OCI-LY7 (cell line): ENCODE results near the gene EP400. TPM values are rescaled to one million over a fixed set of nuclear protein-coding genes. Genes with fewer than 3 reads are reported as not detected.

ENCODE experiments used
- BruUV-seq: library from RNA; stranded (reverse); fragments of 400-500 nt; replicated peaks from 2 replicates; lab custom pipeline; 2021; lab: Mats Ljungman, UMichigan
- CTCF ChIA-PET: fragments of 300-600 bp; sonication (Branson Sonifier 250); formaldehyde crosslinking; loops from one replicate; lab custom pipeline; 2022; ENCODE audit warnings: antibody characterized with exemption; ENCODE audit not compliant: unreplicated experiment; lab: Charles Lee
- POLR2A ChIA-PET: fragments of 300-600 bp; sonication (Branson Sonifier 250); formaldehyde crosslinking; loops from one replicate; lab custom pipeline; 2022; ENCODE audit warnings: antibody characterized with exemption; lab: Charles Lee
- DNase-seq: peaks from one replicate; pipeline ENCODE4 v3.0.0-alpha.2; 2015; ENCODE audit warnings: low spot score
- H2AFZ ChIP-seq: fragments of 200-600 bp; sonication (generic), shearing (Covaris generic); 2 replicates; pipeline ENCODE4 v1.6.1; 2014; ENCODE audit warnings: mild to moderate bottlenecking, antibody characterized with exemption, low read length, moderate library complexity
- H3K27ac ChIP-seq: fragments of 200-600 bp; sonication (generic); 2 replicates; pipeline ENCODE4 v1.5.1; 2014; ENCODE audit warnings: mixed run types, low read depth, mild to moderate bottlenecking, moderate library complexity, low read length, inconsistent platforms; ENCODE audit not compliant: poor library complexity, severe bottlenecking
- H3K36me3 ChIP-seq: fragments of 200-600 bp; sonication (generic); 2 replicates; pipeline ENCODE4 v1.6.1; 2014; ENCODE audit warnings: mild to moderate bottlenecking, antibody characterized with exemption, low read length, moderate library complexity, mixed read lengths; ENCODE audit not compliant: insufficient read depth
- H3K4me1 ChIP-seq: fragments of 200-600 bp; sonication (generic); 2 replicates; pipeline ENCODE4 v1.5.1; 2014; ENCODE audit warnings: mild to moderate bottlenecking, low read length; ENCODE audit not compliant: insufficient read depth, poor library complexity, severe bottlenecking
- H3K4me2 ChIP-seq: fragments of 200-600 bp; sonication (generic); 2 replicates; pipeline ENCODE4 v1.6.1; 2014; ENCODE audit warnings: mild to moderate bottlenecking, low read length
- H3K4me3 ChIP-seq: fragments of 200-600 bp; sonication (generic); 2 replicates; pipeline ENCODE4 v1.5.1; 2014; ENCODE audit warnings: mild to moderate bottlenecking, low read depth, low read length; ENCODE audit not compliant: poor library complexity, severe bottlenecking
- H3K79me2 ChIP-seq: fragments of 200-600 bp; sonication (generic); 2 replicates; pipeline ENCODE4 v1.6.1; 2016; ENCODE audit warnings: low read depth, mild to moderate bottlenecking, low read length, moderate library complexity, mixed read lengths; ENCODE audit not compliant: insufficient read depth
- H3K9me2 ChIP-seq: fragments of 200-600 bp; sonication (generic); 2 replicates; pipeline ENCODE4 v1.6.1; 2016; ENCODE audit warnings: mild to moderate bottlenecking, low read length, mixed read lengths; ENCODE audit not compliant: insufficient read depth
- H3K9me3 ChIP-seq: fragments of 200-600 bp; sonication (generic); 2 replicates; pipeline ENCODE4 v1.6.1; 2014; ENCODE audit warnings: mild to moderate bottlenecking, mixed run types, low read length, mixed read lengths
- H4K20me1 ChIP-seq: fragments of 200-600 bp; sonication (generic); 2 replicates; pipeline ENCODE4 v1.6.1; 2014; ENCODE audit warnings: mild to moderate bottlenecking, antibody characterized with exemption, low read length, moderate library complexity, mixed read lengths; ENCODE audit not compliant: insufficient read depth
- CTCF ChIP-seq: fragments of 200-600 bp; sonication (generic); conservative IDR thresholded peaks from 2 replicates; pipeline ENCODE4 v1.5.1; 2014; ENCODE audit warnings: mild to moderate bottlenecking, antibody characterized with exemption, low read length, moderate library complexity, mixed read lengths
- EZH2phosphoT487 ChIP-seq: fragments of 200-600 bp; sonication (generic); IDR thresholded peaks from 2 replicates; pipeline ENCODE4 v1.6.1; 2018; ENCODE audit warnings: low read depth, borderline replicate concordance, mild to moderate bottlenecking, mixed run types, antibody characterized with exemption, low read length, moderate library complexity, mixed read lengths
- intact Hi-C: fragments of 100-400 bp; cut with micrococcal nuclease; formaldehyde crosslinking; loops from one replicate; pipeline ENCODE4 v1.10.0; 2022; ENCODE audit not compliant: unreplicated experiment
- total RNA-seq, 2 experiments: library from RNA; depleted of rRNA in 1 of 2; stranded (reverse); fragments of >200 nt in 1 of 2; shearing (Covaris generic) in 1 of 2; gene quantifications; 2 replicates each; pipeline ENCODE4 v1.2.3, GENCODE V29; 2014 to 2022

EP400 gene
- total RNA-seq, 2 experiments from 2014 or later = 20.7 to 56.2 TPM

GRCh38 chr12:131914179-131914702 lies 35.5 kb upstream of the EP400 start:
- no peaks in the 10 kb centered on the region for H3K79me2 ChIP-seq
- no peaks in the 10 kb centered on the region for H4K20me1 ChIP-seq
- H3K9me2 ChIP-seq = no peaks in the 10 kb centered on the region
- no peak overlapping the region for H3K4me3 ChIP-seq
- no peaks in the 10 kb centered on the region for H3K4me1 ChIP-seq
- no peak overlapping the region for H3K27ac ChIP-seq
- intact Hi-C loops = no loop called here
- H3K4me2 ChIP-seq = no peak overlapping the region
- no peak overlapping the region for H2AFZ ChIP-seq
- DNase-seq = no peak
- no peak for TF ChIP-seq EZH2phosphoT487
- TF ChIP-seq CTCF = no peak
- no peaks in the 10 kb centered on the region for H3K9me3 ChIP-seq
- H3K36me3 ChIP-seq = no peaks in the 10 kb centered on the region
- ChIA-PET POLR2A (no interaction called here), CTCF (no interaction called here)
- BruUV-seq = no TSS peak

- ChIA-PET CTCF (no interaction called here), POLR2A (no interaction called here)
- Histone ChIP-seq H3K4me2 (no peak overlapping the region), H3K36me3 (no peaks in the 10 kb centered on the region), H3K4me3 (no peak overlapping the region), H3K4me1 (no peaks in the 10 kb centered on the region), H3K79me2 (no peaks in the 10 kb centered on the region), H3K9me3 (no peaks in the 10 kb centered on the region), H3K27ac (no peak overlapping the region), H2AFZ (no peak overlapping the region), H4K20me1 (no peaks in the 10 kb centered on the region), H3K9me2 (no peaks in the 10 kb centered on the region)
- DNase-seq = no peak
- no TSS peak for BruUV-seq
- intact Hi-C loops = no loop called here
- TF ChIP-seq EZH2phosphoT487 = no peak
- TF ChIP-seq CTCF = no peak
Observed at GRCh38 chr12:131915000-131915689, 34.6 kb upstream of the EP400 start.

- H2AFZ ChIP-seq = no peak overlapping the region
- POLR2A ChIA-PET = no interaction called here
- no TSS peak for BruUV-seq
- no peaks in the 10 kb centered on the region for H3K79me2 ChIP-seq
- CTCF ChIA-PET = no interaction called here
- no peak overlapping the region for H3K4me2 ChIP-seq
- no peak overlapping the region for H3K27ac ChIP-seq
- no peak for DNase-seq
- H4K20me1 ChIP-seq = no peaks in the 10 kb centered on the region; the same call in 1 of the 2 replicates
- no peaks in the 10 kb centered on the region for H3K4me1 ChIP-seq
- TF ChIP-seq CTCF (no peak), EZH2phosphoT487 (no peak)
- no peak overlapping the region for H3K4me3 ChIP-seq
- H3K9me3 ChIP-seq = no peaks in the 10 kb centered on the region
- H3K36me3 ChIP-seq = no peaks in the 10 kb centered on the region
- H3K9me2 ChIP-seq = no peaks in the 10 kb centered on the region
- intact Hi-C loops = no loop called here
Observed at GRCh38 chr12:131915823-131916222, 33.9 kb upstream of the EP400 start.
